B cell (primary cell): ENCODE results near the gene REEP5.

Source experiments
- CTCF ChIP-seq: fragments of 200-600 bp; IDR thresholded peaks from one replicate; pipeline ENCODE4 v1.8.0; 2022; ENCODE audit warnings: antibody characterized with exemption, mild to moderate bottlenecking
- EZH2 ChIP-seq: IDR thresholded peaks from 2 replicates; pipeline ENCODE4 v1.6.1; 2012; ENCODE audit warnings: borderline replicate concordance, low read depth, mild to moderate bottlenecking, moderate library complexity, low read length; ENCODE audit not compliant: insufficient read depth, poor library complexity, severe bottlenecking

- no peak for TF ChIP-seq CTCF
- no peak for TF ChIP-seq EZH2
Measured at GRCh38 chr5:112907166-112907631, 14.8 kb downstream of the REEP5 start.
